Measurements from ENCODE around the gene WDR7.

WDR7 gene

GRCh38 chr18:56933472-56933871 lies 282.3 kb downstream of the WDR7 start:
- DNase-seq (ENCODE audit: extremely low read depth in 1 of 2, low read depth in 1 of 2) = no peak

GRCh38 chr18:56934131-56934530 lies 283.0 kb downstream of the WDR7 start:
- DNase-seq (ENCODE audit: extremely low read depth in 1 of 2, low read depth in 1 of 2) = no peak

DNA sequence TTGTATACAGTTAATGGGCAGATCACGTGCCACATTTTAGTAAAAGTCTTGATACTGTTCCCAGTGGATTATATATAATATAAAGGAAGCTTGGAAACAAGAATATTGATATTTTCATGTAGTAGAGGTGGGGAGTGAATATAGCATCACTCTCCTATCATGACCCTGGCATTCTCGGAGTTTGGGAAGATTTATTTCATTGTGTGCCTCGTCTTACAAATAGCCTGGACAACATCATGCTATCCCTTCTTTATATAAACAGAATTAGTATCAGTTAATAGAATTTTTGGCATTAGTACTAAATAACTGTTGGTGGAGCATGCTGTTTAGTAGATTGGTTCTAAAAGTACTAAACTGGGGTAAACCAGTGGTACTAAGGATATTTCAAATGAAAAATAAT lies 283.7 kb downstream of the WDR7 start:
- DNase-seq (ENCODE audit: extremely low read depth in 1 of 2, low read depth in 1 of 2) = no peak

DNA sequence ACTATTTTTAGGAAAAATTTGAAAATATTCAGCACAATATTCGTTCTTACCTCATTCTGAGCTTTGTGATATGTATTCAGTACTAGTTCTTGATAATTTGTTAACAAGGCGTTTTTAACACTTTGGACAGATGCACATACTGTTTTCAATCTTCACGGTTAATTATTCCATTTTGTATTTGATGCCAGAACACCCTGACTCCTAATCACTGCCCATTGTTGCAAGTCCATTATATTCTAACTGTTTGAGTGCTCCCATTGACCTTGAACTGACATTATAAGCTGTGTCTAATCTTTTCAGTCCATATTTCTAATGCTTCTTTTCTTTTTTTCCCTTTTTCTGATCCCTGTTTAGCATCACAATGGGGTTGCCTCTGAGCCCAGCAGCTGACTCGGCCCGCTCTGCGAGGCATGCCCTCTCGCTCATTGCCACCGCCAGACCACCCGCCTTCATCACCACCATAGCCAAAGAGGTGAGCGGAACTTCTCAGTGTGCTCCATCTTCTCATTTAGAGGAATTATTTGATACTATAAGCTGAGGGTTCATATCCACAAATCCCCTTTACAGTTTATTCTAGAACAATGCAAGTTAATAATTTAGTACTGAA lies 284.4 kb downstream of the WDR7 start:
- no peak for DNase-seq (ENCODE audit: extremely low read depth in 1 of 2, low read depth in 1 of 2)

DNA sequence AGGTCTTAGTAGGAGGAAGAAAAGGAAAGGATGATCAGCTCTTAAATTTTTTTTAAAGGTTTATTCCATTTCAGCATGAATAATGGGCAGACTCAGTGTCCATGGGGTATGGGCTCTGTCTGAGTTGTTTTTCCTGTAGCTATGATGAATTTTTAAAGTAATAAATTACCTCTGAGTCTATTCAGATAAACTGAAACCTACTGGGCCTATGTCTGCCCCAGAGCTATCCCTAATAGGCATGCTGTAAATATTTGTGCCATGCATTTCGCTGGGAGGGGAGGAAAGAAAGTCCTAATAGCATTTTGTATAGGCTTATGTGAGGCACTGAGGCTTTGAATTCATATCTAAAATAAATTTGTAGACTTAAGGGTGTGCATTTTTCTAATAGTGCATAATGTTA lies 285.3 kb downstream of the WDR7 start:
- DNase-seq (ENCODE audit: extremely low read depth in 1 of 2, low read depth in 1 of 2) = no peak

GRCh38 chr18:56937874-56938430 lies 286.8 kb downstream of the WDR7 start:
- DNase-seq (ENCODE audit: extremely low read depth in 1 of 2, low read depth in 1 of 2) = no peak

GRCh38 chr18:56945171-56946083 lies 294.3 kb downstream of the WDR7 start:
- no peak for DNase-seq (ENCODE audit: extremely low read depth in 1 of 2, low read depth in 1 of 2)

DNA sequence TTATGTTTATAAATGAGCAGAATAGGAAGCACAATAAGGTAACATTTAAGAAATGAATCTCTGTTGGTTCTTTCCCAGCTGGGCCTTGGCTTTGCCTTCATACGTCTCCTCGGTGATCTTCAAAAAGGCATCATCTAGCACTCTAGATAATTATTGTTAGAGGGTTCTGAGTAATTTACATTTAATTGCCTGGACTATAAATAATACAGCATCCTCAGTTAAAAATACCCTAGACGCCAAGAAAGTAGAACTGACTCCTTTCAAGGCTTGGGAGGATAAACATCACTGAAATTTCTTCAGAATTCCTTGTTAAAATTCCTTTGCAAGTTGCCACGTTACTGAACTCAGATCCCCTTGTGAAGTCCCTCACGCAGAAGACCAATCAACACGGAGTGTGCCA lies 296.1 kb downstream of the WDR7 start:
- no peak for DNase-seq (ENCODE audit: extremely low read depth in 1 of 2, low read depth in 1 of 2)

- no peak for DNase-seq (ENCODE audit: extremely low read depth in 1 of 2, low read depth in 1 of 2)
These were observed 300.9 kb downstream of the WDR7 start for GRCh38 chr18:56952026-56952425.

- DNase-seq (ENCODE audit: extremely low read depth in 1 of 2, low read depth in 1 of 2) = no peak
These were observed 302.5 kb downstream of the WDR7 start for GRCh38 chr18:56953428-56954198.

DNA sequence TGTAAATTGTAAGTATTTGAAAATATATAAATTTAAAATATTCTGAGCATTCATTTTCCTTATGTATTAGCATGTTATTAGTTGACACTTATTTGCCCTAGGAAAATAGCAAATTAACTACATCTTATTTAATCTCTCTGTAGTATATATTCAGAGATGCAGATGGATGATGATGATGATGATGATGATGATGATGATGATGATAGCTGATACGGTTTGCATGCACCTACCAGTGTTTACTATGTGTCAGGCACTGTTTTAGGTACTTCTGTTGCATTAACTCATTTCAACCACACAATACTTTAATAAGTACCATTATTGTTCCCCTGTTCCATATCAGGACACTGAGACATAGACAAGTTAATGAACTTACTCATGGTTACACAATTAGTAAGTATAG lies 304.3 kb downstream of the WDR7 start:
- no peak for DNase-seq (ENCODE audit: extremely low read depth in 1 of 2, low read depth in 1 of 2)

DNA sequence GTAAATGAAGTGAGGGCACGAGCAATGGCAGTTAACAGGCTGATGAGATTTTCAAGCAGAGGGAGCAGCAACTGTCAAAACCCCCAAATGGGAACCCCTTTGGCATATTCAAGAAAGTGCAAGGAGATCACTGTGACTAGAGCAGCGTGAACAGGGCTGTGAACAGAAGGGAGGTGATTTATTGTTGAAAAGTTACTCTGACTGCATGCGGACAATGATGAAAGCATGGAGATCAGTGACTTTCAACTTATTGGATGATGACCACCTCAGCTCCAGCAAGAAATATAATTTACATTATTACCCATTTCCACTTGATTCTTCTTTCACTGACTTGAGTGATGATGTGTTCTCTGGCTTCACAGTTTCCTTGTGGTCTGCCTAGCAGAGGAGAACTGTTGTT lies 308.0 kb downstream of the WDR7 start:
- no peak for DNase-seq (ENCODE audit: extremely low read depth in 1 of 2, low read depth in 1 of 2)

DNA sequence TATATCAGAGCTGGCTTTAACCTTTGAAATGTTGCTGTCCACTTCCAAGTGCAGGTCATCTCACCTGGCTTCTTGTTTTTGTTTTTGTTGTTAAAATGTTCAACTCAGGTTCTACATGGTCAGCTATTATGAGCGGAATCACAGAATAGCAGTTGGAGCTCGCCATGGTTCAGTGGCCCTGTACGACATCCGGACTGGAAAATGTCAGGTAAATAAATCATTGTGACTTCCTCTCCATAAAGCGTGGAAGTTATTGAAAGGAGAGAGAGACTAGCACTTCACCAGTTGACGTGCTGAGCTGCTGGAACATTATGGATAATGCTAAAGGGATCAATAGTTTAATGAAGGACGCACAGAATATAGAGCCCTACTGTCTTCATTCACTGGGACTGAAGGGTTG lies 311.2 kb downstream of the WDR7 start:
- DNase-seq (ENCODE audit: extremely low read depth in 1 of 2, low read depth in 1 of 2) = no peak

DNA sequence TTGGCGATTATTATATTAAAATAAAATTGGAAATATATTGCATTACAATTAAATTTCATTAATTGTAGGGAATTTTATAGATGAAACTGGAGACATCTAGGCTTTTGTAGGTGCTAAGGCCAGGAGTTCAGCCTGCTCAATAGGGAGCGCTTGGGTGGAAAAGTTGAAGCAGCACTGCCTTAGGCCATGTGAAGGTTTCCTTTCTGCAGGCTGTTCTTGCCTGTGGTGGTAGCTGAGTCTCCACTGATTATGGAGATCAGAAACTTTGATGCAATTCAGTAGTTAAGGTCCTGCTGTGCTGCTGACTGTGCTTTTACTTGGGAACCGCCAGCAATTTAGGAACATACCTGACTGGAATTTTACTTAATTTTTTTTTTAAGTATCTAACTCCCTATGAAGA lies 315.9 kb downstream of the WDR7 start:
- DNase-seq (ENCODE audit: extremely low read depth in 1 of 2, low read depth in 1 of 2) = no peak

GRCh38 chr18:56973487-56973886 lies 322.3 kb downstream of the WDR7 start:
- DNase-seq (ENCODE audit: extremely low read depth in 1 of 2, low read depth in 1 of 2) = no peak

GRCh38 chr18:56974141-56974540 lies 323.0 kb downstream of the WDR7 start:
- no peak for DNase-seq (ENCODE audit: extremely low read depth in 1 of 2, low read depth in 1 of 2)

GRCh38 chr18:56975276-56975675 lies 324.1 kb downstream of the WDR7 start:
- DNase-seq (ENCODE audit: extremely low read depth in 1 of 2, low read depth in 1 of 2) = no peak

GRCh38 chr18:56977309-56977708 lies 326.1 kb downstream of the WDR7 start:
- DNase-seq (ENCODE audit: extremely low read depth in 1 of 2, low read depth in 1 of 2) = no peak

DNA sequence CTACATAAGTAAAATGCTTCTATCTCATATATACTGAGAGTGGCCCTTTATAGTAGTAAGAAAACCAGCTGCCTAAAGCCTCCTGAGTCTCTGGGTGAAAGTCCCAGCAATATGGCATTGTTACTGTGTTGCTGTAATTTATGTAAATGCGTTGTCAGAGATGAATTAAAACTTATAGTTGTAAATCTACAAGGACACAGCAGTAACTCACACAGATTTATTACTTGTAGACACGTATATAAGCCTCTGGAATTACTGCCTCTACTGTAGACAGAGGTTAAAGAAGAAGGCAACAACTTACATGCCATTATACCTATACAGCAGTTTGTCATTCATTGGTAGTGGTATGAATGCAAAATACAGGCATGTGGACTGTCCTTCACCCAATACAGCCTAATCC lies 326.6 kb downstream of the WDR7 start:
- no peak for DNase-seq (ENCODE audit: extremely low read depth in 1 of 2, low read depth in 1 of 2)

DNA sequence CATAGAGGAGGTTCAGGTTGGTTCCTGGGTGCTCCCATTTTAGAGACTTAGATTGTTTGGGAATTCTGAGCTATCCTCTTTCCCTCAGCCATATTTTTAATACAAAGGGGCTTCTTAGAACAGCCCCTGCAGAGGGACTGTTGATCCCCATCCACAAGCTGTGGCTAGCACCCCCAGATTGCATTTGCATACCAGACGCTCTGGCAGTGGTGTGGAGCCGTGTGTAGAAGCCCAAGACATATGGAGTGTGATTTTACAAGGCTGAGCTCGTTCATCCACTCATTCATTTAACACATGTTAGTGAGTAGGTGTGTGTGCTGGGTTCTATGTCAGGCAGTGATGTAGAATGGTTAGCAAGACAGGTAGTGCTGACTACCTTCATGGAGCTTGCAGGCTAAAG lies 329.0 kb downstream of the WDR7 start:
- no peak for DNase-seq (ENCODE audit: extremely low read depth in 1 of 2, low read depth in 1 of 2)

GRCh38 chr18:56982766-56983165 lies 331.6 kb downstream of the WDR7 start:
- DNase-seq (ENCODE audit: extremely low read depth in 1 of 2, low read depth in 1 of 2) = no peak
